PC-3 (cell line): ENCODE measurements around the gene DLG1. TPM values are rescaled to one million over a fixed set of nuclear protein-coding genes. Genes with fewer than 3 reads are reported as not detected.

Source experiments
- ATAC-seq: fragments of 200-7000 bp; cut with Tn5 transposase; 2 replicates; pipeline ENCODE4 v1.9.1; 2020; ENCODE audit warnings: mild to moderate bottlenecking, moderate library complexity
- BruUV-seq: library from RNA; stranded (reverse); fragments of 400-500 nt; replicated peaks from 2 replicates; lab custom pipeline; 2021; lab: Mats Ljungman, UMichigan
- CTCF ChIA-PET: fragments of 300-600 bp; sonication (Branson Sonifier 250); formaldehyde crosslinking; loops from one replicate; lab custom pipeline; 2022; ENCODE audit warnings: antibody characterized with exemption; lab: Charles Lee
- POLR2A ChIA-PET: fragments of 300-600 bp; sonication (Branson Sonifier 250); formaldehyde crosslinking; loops from one replicate; lab custom pipeline; 2022; ENCODE audit warnings: antibody characterized with exemption; ENCODE audit not compliant: unreplicated experiment; lab: Charles Lee
- DNase-seq: peaks from one replicate; pipeline ENCODE4 v3.0.0-alpha.2; 2015
- H2AFZ ChIP-seq: fragments of 300-600 bp; sonication (generic); 2 replicates; pipeline ENCODE4 v1.6.0; 2016; ENCODE audit warnings: antibody characterized with exemption, low read length
- H3F3A ChIP-seq: fragments of 300-600 bp; sonication (generic); one replicate; pipeline ENCODE4 v1.6.0; 2017; ENCODE audit warnings: antibody characterized with exemption, low read length, control low read depth, mild to moderate bottlenecking; ENCODE audit not compliant: unreplicated experiment
- H3K27ac ChIP-seq: fragments of 300-600 bp; sonication (generic); 2 replicates; pipeline ENCODE4 v1.5.1; 2016; ENCODE audit warnings: mild to moderate bottlenecking, low read length
- H3K27me3 ChIP-seq: fragments of 300-600 bp; sonication (generic); 2 replicates; pipeline ENCODE4 v1.6.1; 2016; ENCODE audit warnings: low read length, mixed read lengths
- H3K36me3 ChIP-seq: fragments of 300-600 bp; sonication (generic); 2 replicates; pipeline ENCODE4 v1.6.1; 2016; ENCODE audit warnings: low read depth, mixed run types, low read length, mixed read lengths
- H3K4me1 ChIP-seq: fragments of 300-600 bp; sonication (generic); 2 replicates; pipeline ENCODE4 v1.5.1; 2016; ENCODE audit warnings: low read length; ENCODE audit not compliant: insufficient read depth
- H3K4me2 ChIP-seq: fragments of 300-600 bp; sonication (generic); 2 replicates; pipeline ENCODE4 v1.6.0; 2016; ENCODE audit warnings: low read length
- H3K4me3 ChIP-seq: fragments of 300-600 bp; sonication (generic); 2 replicates; pipeline ENCODE4 v1.5.1; 2016; ENCODE audit warnings: mild to moderate bottlenecking, low read length, mixed read lengths
- H3K79me2 ChIP-seq: fragments of 300-600 bp; sonication (generic); 2 replicates; pipeline ENCODE4 v1.6.1; 2017; ENCODE audit warnings: low read length, mixed read lengths
- H3K9ac ChIP-seq: fragments of 300-600 bp; sonication (generic); 2 replicates; pipeline ENCODE4 v1.6.0; 2016; ENCODE audit warnings: mild to moderate bottlenecking, low read length
- H3K9me2 ChIP-seq: fragments of 300-600 bp; sonication (generic); replicated peaks from 2 replicates; pipeline ENCODE4 v1.6.1; 2016; ENCODE audit warnings: mixed run types, low read length, mixed read lengths
- H3K9me3 ChIP-seq: fragments of 300-600 bp; sonication (generic); 2 replicates; pipeline ENCODE4 v1.6.1; 2016; ENCODE audit warnings: low read length, mixed read lengths
- H4K20me1 ChIP-seq: fragments of 300-600 bp; sonication (generic); 2 replicates; pipeline ENCODE4 v1.6.1; 2016; ENCODE audit warnings: low read length, mixed read lengths
- CTCF ChIP-seq: fragments of 300-600 bp; sonication (generic); conservative IDR thresholded peaks from 2 replicates; pipeline ENCODE4 v1.5.1; 2017; ENCODE audit warnings: antibody characterized with exemption, low read depth, mild to moderate bottlenecking, low read length
- EZH2 ChIP-seq: fragments of 300-600 bp; sonication (generic); IDR thresholded peaks from one replicate; pipeline ENCODE4 v1.6.1; 2017; ENCODE audit warnings: antibody characterized with exemption, mild to moderate bottlenecking, low read length; ENCODE audit not compliant: unreplicated experiment
- EZH2phosphoT487 ChIP-seq: fragments of 300-600 bp; sonication (generic); IDR thresholded peaks from 2 replicates; pipeline ENCODE4 v1.6.1; 2018; ENCODE audit warnings: mild to moderate bottlenecking, antibody characterized with exemption, low read length, borderline replicate concordance
- intact Hi-C: fragments of 100-400 bp; cut with micrococcal nuclease; formaldehyde crosslinking; loops from 2 replicates; pipeline ENCODE4 v1.9.0; 2023
- total RNA-seq: library from RNA; depleted of rRNA; stranded (reverse); fragments of >200 nt; gene quantifications from 2 replicates; pipeline ENCODE4 v1.2.3, GENCODE V29; 2014

The DLG1 gene
- total RNA-seq, 1 experiment from 2014 or later = 60.8 TPM

GRCh38 chr3:197231321-197231720 is 67.1 kb downstream of the DLG1 start:
- Histone ChIP-seq H3K27ac (no peak overlapping the region), H3K9me3 (no peaks in the 10 kb centered on the region), H4K20me1 (peaks cover 20% of the 10 kb centered on the region), H3K4me1 (no peaks in the 10 kb centered on the region), H3K4me2 (no peak overlapping the region), H3F3A (no peaks in the 10 kb centered on the region), H3K9ac (no peak overlapping the region), H3K4me3 (no peak overlapping the region), H3K79me2 (peaks cover 96% of the 10 kb centered on the region), H3K36me3 (peaks cover 9% of the 10 kb centered on the region; the same call in 1 of the 2 replicates), H3K9me2 (no peaks in the 10 kb centered on the region), H2AFZ (no peak overlapping the region), H3K27me3 (no peaks in the 10 kb centered on the region)
- no peak for ATAC-seq
- no TSS peak for BruUV-seq
- CTCF ChIA-PET = no interaction called here
- no peak for TF ChIP-seq EZH2
- TF ChIP-seq CTCF = no peak
- no peak for TF ChIP-seq EZH2phosphoT487
- intact Hi-C loops = no loop called here
- POLR2A ChIA-PET = no interaction called here
- no peak for DNase-seq

DNA sequence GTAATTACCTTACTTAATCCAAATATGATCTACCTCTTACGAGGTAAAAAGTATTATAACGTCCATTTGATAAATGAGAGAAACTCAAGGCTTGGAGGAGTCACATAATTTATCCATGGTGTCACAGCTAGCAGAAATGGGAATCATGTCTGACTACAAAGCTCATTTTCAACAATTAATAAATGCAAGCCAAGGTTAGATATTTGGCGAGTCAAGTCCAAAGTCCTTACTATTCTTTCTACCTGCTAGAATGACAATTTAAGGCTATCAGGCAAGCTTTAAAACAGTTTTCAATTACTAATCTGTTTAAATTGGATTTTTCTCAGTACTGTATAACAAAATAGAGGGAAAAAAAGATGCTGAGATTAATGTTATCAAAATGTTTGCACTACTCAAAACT is 68.6 kb downstream of the DLG1 start:
- TF ChIP-seq CTCF (no peak), EZH2phosphoT487 (no peak), EZH2 (no peak)
- peaks cover 20% of the 10 kb centered on the region for H4K20me1 ChIP-seq
- DNase-seq (no peak), ATAC-seq (no peak)
- H3K9me2 ChIP-seq = no peaks in the 10 kb centered on the region
- no peak overlapping the region for H3K4me2 ChIP-seq
- H3K9me3 ChIP-seq = no peaks in the 10 kb centered on the region
- POLR2A ChIA-PET = no interaction called here
- H3K27ac ChIP-seq = no peak overlapping the region
- H3K27me3 ChIP-seq = no peaks in the 10 kb centered on the region
- H3K36me3 ChIP-seq = peaks cover 2% of the 10 kb centered on the region; the same call in 1 of the 2 replicates
- no TSS peak for BruUV-seq
- no peak overlapping the region for H2AFZ ChIP-seq
- H3K4me3 ChIP-seq = no peak overlapping the region
- no peak overlapping the region for H3K9ac ChIP-seq
- peaks cover 93% of the 10 kb centered on the region for H3K79me2 ChIP-seq
- intact Hi-C loops = no loop called here
- no peaks in the 10 kb centered on the region for H3K4me1 ChIP-seq
- CTCF ChIA-PET = no interaction called here
- no peaks in the 10 kb centered on the region for H3F3A ChIP-seq

DNA sequence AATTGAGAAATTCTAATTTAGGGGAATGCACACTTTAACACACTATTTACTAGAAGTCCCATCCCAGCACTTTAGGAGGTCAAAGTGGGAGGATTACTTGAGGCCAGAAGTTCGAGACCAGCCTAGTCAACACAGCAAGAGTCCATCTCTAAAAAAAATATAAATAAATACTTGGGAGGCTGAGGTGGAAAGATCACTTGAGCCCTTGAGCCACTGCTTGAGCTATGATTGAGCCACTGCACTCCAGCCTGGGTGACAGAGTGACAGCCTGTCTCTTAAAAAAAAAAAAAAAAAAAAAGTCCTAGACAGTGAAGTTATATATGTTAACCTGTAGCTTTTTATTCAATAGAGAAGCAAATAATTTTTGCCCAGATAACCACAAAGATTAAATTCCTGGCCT is 69.2 kb downstream of the DLG1 start:
- no peak overlapping the region for H2AFZ ChIP-seq
- peaks cover 21% of the 10 kb centered on the region for H4K20me1 ChIP-seq
- ATAC-seq = no peak
- CTCF ChIA-PET = no interaction called here
- H3K9me3 ChIP-seq = no peaks in the 10 kb centered on the region
- no peaks in the 10 kb centered on the region for H3K36me3 ChIP-seq
- H3K27me3 ChIP-seq = no peaks in the 10 kb centered on the region
- no peaks in the 10 kb centered on the region for H3F3A ChIP-seq
- no TSS peak for BruUV-seq
- no peaks in the 10 kb centered on the region for H3K9me2 ChIP-seq
- TF ChIP-seq EZH2phosphoT487 = no peak
- TF ChIP-seq EZH2 = no peak
- no peak for TF ChIP-seq CTCF
- no peak overlapping the region for H3K9ac ChIP-seq
- no peak overlapping the region for H3K27ac ChIP-seq
- no peak for DNase-seq
- H3K4me2 ChIP-seq = no peak overlapping the region
- intact Hi-C loops = no loop called here
- H3K4me3 ChIP-seq = no peak overlapping the region
- H3K4me1 ChIP-seq = no peaks in the 10 kb centered on the region
- peaks cover 86% of the 10 kb centered on the region for H3K79me2 ChIP-seq
- POLR2A ChIA-PET = no interaction called here
